Measurements from ENCODE around the gene IFNA7. TPM values are rescaled to one million over a fixed set of nuclear protein-coding genes. Genes with fewer than 3 reads are reported as not detected.
"Not testable (repeated sequence)": the region's sequence is repeated elsewhere in the genome, so short reads cannot be mapped to it uniquely, and the experiment has no call there.

The IFNA7 gene
- total RNA-seq: not detected

DNA sequence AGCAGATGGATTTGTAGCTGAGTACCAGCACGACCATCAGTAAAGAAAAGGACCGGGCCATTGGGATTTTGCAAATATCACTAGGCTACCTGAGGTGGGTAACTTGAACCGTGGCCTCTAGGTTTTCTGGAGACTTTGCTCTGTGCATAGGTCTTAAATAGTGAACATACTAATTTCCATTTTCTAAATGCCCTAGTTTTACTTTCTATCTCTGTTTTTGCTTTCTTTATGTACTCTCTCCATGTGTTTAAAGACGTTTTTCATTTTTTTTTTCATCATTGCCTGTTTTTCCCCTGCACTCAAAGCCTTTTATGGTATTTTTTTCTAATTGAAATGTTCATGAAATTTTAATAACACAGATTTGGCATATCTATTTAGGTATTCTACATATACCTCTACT lies at the start of gene IFNA7:
IFNA7 (minus strand) TSS at position 101 of the 400 bp plus-strand sequence; CDS start at position 61, 40 bp downstream.
- H3K27ac ChIP-seq; H3K36me3 ChIP-seq; H3K27me3 ChIP-seq; intact Hi-C loops (cut with DNase I); H3K9me3 ChIP-seq; H3K4me1 ChIP-seq; DNase-seq; H3K4me3 ChIP-seq (replicated peaks in 1 of 3): not testable (repeated sequence)
- WGBS, 2 donors: 77 to 80% methylated on average over 4 of the region's 4 CpGs

DNA sequence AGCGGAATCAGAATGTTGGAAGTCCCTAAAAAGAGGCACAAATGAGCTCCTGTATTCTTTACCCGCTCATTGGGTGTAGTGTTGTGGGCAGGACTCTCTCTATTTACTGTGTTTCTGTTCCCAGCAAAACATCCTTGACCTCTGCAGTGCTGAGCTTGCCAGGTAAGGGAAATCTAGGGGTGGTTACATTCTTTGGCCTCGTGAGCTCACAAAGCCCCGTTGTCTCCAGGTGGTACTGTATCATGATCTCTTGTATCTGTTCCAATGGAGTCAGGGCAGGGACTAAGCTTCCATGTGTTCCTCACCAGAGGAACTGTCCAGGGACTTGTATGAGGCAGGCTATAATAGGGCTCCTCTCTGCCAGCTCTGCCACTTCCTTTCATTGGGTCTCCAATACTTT lies 49.6 kb upstream of the IFNA7 start:
- DNase-seq: no peak
- Histone ChIP-seq H3K36me3 (no peaks in the 10 kb centered on the region), H3K27me3 (no peaks in the 10 kb centered on the region), H3K9me3 (no peaks in the 10 kb centered on the region), H3K4me3 (replicated peaks in 1 of 3) (no peak overlapping the region), H3K27ac (no peak overlapping the region), H3K4me1 (no peaks in the 10 kb centered on the region)
- intact Hi-C loops (cut with DNase I): loop anchor here (10.0 kb wide), 2 partner anchors 63 to 143 kb away; no protein-coding TSS in a partner anchor
- no peak for TF ChIP-seq POLR2A (IDR thresholded peaks at IDR 0.05)
- TF ChIP-seq, protein P1, sequence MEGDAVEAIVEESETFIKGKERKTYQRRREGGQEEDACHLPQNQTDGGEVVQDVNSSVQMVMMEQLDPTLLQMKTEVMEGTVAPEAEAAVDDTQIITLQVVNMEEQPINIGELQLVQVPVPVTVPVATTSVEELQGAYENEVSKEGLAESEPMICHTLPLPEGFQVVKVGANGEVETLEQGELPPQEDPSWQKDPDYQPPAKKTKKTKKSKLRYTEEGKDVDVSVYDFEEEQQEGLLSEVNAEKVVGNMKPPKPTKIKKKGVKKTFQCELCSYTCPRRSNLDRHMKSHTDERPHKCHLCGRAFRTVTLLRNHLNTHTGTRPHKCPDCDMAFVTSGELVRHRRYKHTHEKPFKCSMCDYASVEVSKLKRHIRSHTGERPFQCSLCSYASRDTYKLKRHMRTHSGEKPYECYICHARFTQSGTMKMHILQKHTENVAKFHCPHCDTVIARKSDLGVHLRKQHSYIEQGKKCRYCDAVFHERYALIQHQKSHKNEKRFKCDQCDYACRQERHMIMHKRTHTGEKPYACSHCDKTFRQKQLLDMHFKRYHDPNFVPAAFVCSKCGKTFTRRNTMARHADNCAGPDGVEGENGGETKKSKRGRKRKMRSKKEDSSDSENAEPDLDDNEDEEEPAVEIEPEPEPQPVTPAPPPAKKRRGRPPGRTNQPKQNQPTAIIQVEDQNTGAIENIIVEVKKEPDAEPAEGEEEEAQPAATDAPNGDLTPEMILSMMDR (IDR thresholded peaks at IDR 0.05): no peak
- 73 to 83% methylated on average over 4 of the region's 4 CpGs for WGBS, 2 donors

DNA sequence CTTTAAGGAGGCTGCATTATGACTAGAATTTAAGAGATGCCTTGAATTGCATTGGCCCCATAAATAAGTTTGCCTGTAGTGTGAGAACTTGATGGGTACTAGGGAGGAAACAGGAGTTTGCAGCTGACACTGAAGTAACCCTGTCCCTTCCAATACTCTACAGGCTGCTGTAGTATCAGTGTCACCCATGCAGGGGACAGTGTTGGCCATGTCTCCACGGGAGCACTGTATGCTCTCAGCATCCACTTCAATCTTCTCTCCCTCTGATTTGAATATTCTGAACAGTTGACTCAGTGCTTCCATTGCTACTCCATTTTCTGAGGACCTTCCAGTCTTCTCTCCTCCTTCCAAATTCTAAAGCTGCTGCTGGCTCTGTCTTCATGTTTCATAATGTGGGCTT lies 49.2 kb upstream of the IFNA7 start:
- H3K9me3 ChIP-seq: no peaks in the 10 kb centered on the region
- no peak for DNase-seq
- TF ChIP-seq POLR2A (IDR thresholded peaks at IDR 0.05): no peak
- TF ChIP-seq, protein P1 (IDR thresholded peaks at IDR 0.05): no peak
- H3K36me3 ChIP-seq: no peaks in the 10 kb centered on the region
- 26 to 33% methylated on average over 1 of the region's 1 CpG for WGBS, 2 donors
- no peak overlapping the region for H3K27ac ChIP-seq
- no peaks in the 10 kb centered on the region for H3K27me3 ChIP-seq
- no peaks in the 10 kb centered on the region for H3K4me1 ChIP-seq
- H3K4me3 ChIP-seq (replicated peaks in 1 of 3): no peak overlapping the region
- intact Hi-C loops (cut with DNase I): loop anchor here (10.0 kb wide), 2 partner anchors 64 to 144 kb away; no protein-coding TSS in a partner anchor

DNA sequence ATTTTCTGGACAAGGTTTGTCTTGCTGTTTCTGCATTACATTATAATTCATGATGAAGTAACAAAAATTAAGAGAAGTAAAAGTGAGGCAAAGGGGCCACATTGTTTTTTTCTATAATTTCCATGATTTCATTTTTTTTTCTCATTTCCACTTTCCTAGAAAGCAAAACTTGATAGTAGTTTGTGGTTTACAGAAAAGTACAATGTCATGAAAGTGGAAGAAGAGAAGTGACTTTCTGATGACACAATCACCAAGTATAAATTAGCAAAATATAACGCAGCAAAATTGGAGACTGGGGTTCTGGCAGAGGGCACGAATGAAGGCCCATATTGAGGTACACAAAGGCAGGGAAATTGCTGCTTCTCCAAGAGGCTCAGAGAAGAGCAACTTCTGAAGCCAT lies 42.8 kb upstream of the IFNA7 start:
- DNase-seq: no peak

DNA sequence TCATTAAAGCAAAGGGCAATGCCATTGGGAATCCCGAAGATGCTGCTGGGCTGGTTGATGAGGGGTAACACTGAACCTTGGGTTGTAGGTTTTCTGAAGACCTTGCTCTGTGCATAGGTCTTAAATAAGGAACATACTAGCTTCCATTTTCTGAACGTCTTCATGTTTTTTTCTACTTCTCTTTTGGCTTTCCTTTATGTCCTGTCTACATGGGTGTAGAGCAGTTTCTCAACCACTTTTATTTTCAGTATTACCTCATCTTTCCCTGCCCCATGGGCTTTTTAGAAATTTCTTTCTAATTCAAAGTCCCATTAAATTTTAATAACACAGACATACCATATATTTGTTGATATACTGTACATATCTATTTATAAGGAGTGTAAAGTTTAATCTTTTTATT lies 37.9 kb upstream of the IFNA7 start, which contains the start of gene IFNA14:
IFNA14 (minus strand) TSS at position 95 of the 400 bp plus-strand sequence; CDS start at position 25, 70 bp downstream.
- Histone ChIP-seq H3K9me3 (no peaks in the 10 kb centered on the region), H3K4me3 (replicated peaks in 1 of 3) (no peak within 1 kb of the TSS), H3K36me3 (no peaks in the 10 kb centered on the region), H3K27ac (no peak within 1 kb of the TSS), H3K27me3 (no peaks in the 10 kb centered on the region), H3K4me1 (no peaks in the 10 kb centered on the region)
- TF ChIP-seq, protein P1 (IDR thresholded peaks at IDR 0.05): no peak
- TF ChIP-seq POLR2A (IDR thresholded peaks at IDR 0.05): no peak
- WGBS, 2 donors: 88 to 92% methylated on average over 2 of the region's 2 CpGs
- intact Hi-C loops (cut with DNase I): no loop called here
- DNase-seq: no peak

More for the DNA sequence above, 42.8 kb upstream of the IFNA7 start:
- no peaks in the 10 kb centered on the region for H3K27me3 ChIP-seq
- intact Hi-C loops (cut with DNase I): no loop called here
- no peaks in the 10 kb centered on the region for H3K4me1 ChIP-seq
- H3K4me3 ChIP-seq (replicated peaks in 1 of 3): no peak overlapping the region
- TF ChIP-seq, protein P1 (IDR thresholded peaks at IDR 0.05): no peak
- no peak for TF ChIP-seq POLR2A (IDR thresholded peaks at IDR 0.05)
- no peaks in the 10 kb centered on the region for H3K36me3 ChIP-seq
- 69 to 75% methylated on average over 2 of the region's 2 CpGs for WGBS, 2 donors
- no peak overlapping the region for H3K27ac ChIP-seq
- no peaks in the 10 kb centered on the region for H3K9me3 ChIP-seq

DNA sequence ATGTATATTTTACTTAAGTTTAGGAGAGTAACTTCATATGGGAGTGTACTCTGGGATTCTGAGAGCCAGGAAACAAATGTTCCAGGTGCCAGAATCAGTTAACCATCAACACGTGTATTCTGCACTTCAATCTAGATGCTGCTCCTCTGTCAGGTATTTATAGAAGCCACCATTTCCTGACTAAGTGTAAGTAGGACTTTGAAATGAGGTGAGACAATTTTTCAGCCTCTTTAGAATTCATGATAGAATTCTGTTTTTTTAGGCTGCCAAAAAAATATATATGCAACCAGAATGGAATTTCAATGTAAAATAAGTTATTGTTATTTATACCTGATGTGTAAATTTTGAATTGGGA lies 34.3 kb upstream of the IFNA7 start:
- H3K36me3 ChIP-seq; H3K4me3 ChIP-seq (replicated peaks in 1 of 3); DNase-seq; H3K27ac ChIP-seq; intact Hi-C loops (cut with DNase I); H3K4me1 ChIP-seq; H3K27me3 ChIP-seq; H3K9me3 ChIP-seq: not testable (repeated sequence)
- WGBS, 2 donors: 25 to 37% methylated on average over 1 of the region's 1 CpG
